GM19043 (cell line): Measurements from ENCODE around the gene CPNE2.
A peak's percentile ranks its signal among the peaks of the same experiment; 100 is the strongest.
"Not testable (repeated sequence)": the region's sequence is repeated elsewhere in the genome, so short reads cannot be mapped to it uniquely, and the experiment has no call there.

Experiments
- ATAC-seq: cut with Tn5 transposase; IDR thresholded peaks from one replicate; pipeline ENCODE4 v1.9.1; 2021; ENCODE audit warnings: low read depth; ENCODE audit not compliant: unreplicated experiment

The CPNE2 gene

DNA sequence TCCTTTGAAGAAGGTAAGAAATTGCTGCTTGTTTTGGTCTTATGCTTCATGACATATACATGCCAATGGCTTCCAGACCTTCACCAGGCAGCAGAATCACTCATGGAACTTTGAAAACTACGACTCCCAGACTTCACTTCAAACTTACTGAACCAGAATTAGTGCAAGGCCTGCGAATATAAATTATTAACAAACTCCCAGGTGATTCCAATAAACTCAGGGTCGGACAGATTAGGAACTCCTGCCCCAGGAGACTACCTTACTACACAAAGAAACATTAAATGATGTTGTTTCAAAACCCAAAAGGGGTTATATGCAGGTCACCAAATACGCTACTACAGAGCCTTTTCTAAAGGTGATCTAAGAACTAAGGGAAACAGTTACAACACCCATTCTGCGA lies 73.1 kb downstream of the CPNE2 start:
- no peak for ATAC-seq

DNA sequence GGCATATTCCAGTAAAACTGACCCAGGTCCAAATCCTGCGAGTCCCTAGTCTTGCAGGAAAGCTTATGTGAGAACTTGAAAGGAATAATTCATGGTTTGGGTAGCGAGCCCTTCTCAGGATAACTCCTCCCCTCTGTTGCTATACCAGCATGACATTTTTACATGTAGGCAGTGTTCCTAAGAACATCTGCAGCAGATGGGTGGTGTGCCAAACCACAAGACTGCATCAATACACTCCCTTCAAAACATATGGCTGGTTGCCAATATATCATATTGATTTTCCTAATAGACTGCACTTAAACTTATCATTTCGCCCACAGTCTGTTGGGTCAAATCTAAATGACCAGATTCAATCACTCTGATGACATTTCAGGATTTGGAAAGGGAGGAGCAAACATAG lies 73.6 kb downstream of the CPNE2 start:
- no peak for ATAC-seq

DNA sequence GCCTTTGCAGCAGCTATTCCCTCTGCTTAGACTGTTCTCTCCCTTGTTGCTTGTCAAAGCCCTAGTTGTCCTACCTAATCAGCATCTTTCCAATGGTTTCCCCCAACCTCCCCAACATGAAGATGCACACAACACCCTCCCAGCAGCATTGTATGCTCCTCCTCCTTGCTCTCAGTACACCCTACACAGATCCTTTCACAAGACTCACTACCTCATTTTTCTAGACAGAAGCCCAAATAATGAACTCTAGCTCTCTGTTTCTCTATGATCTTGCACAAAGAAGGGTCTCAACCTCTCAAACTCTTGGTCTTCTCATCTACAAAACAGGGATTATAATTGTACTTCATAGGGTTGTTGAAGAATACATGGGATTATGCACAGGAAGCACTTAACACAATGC lies 74.1 kb downstream of the CPNE2 start:
- no peak for ATAC-seq

DNA sequence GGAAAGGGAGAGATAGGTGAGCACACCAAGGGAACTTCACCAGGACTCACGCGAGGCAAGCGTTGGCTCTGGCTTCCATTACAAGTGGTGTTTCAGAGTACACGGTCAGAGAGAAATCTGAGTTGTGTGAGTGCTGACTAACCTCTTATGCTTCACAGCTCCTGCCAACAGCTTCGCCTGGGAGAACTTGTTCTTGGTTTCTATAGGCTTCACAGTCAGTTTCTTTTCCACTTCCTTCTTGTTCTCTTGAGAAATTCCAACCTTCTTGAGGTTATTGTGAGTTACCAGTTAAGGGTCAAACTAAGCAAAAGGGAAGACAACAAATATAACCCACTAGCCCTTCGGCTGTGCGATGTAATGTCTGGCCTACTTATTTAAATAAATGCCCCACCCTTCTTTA lies 74.6 kb downstream of the CPNE2 start:
- ATAC-seq = no peak

GRCh38 chr16:57167538-57167937 lies 75.2 kb downstream of the CPNE2 start:
- no peak for ATAC-seq

DNA sequence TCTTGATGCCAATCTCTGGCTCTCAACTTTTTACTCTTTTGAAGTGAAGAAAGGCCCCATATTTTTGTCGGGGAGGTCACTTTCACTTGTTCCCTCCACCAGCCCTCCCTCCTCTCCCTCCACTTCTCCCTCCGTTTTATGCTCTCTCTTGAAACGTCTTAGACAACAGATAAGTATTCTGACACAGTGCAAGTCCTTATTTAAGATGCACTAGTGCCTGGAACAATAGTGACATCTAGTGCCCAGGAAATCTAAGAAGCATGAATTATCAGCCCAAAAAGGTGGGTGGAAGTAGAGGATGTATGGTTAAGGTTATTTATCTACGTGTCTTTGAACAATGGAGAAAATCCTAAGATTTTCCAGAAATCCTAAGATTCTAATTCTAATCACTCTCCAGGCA lies 75.6 kb downstream of the CPNE2 start:
- ATAC-seq = no peak

DNA sequence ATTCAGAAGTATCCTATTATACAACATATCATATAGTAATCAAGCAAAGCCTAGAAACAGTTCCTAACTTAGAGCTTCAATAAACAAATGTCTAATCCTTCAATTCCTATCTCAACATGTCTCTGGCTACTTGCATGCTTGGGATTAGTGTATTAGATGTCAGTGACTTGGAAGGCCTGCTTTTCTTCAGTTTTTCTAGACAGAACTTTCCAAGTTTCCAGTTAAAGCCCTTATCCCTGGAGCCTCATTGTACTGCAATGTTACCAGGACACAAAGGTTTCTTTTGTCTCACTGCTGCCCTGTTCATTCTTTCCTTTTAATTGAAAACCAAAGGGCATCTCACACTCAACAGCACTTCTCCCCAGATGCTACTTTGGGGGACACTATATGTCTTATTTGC lies 76.9 kb downstream of the CPNE2 start:
- no peak for ATAC-seq

DNA sequence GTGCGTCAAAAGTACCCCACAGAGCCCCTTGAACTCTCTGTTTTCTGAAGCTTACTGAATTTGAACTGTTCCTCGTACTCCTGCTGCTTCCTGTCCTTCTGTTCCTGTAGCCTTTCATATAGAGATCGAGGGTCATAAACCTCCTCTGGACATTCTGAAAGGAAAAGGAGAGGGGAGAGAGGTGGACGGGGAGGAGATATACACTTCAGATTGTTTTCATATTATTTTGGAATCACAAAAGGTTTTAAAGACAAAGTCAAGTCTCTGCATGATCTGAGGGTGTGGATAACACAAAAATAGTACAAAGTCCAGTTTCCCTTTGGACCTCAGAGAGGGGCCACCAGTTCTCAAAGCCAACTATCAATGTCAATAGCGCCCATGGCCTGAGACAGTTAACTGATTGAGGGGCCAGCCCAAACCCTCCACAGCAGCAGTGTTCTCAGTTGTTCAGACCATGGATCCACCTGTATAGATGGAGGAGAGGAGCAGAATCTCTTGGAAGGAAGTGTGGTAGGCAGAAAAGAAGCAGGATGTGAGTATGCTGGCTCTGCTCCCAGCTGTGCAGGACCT lies 80.4 kb downstream of the CPNE2 start:
- no peak for ATAC-seq

DNA sequence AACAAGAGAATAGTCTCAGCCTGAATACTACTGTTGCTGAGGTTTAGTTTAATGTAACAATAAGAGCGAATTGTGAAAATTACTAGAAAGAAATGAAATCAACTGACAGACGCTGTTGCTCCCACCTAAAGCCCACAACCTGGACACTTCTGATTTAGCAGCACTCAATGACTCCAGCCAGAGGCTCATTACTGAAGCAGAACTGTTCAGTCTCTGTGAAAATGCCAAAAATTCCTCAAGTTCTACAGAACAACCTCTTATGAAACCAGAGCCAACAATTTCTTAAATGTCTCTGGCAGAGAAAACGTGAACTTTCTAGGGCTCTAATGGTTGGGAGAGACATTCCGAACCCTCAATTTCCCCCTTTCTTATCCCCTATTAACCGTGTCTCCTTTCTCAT lies 83.5 kb downstream of the CPNE2 start:
- no peak for ATAC-seq

DNA sequence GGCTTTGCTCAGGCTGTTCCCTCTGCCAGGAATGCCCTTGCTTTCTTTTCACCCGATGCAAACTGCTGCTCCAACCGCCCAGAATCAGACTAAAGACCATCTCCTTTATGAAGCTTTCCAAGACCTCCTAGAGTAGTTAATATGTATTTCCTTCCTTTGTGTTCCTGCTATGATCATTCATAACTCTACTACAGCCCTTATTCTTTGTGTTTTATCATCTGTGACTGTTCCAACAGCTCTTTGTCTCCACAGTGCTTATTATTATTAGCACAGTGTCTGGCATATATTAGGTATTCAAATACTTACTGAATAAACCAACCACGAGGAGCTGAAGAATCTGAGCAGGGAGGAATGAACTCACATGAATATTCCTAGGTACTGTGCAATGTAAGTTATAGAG lies 85.8 kb downstream of the CPNE2 start:
- ATAC-seq = no peak

GRCh38 chr16:57178793-57179212 lies 86.4 kb downstream of the CPNE2 start:
- ATAC-seq = no peak

DNA sequence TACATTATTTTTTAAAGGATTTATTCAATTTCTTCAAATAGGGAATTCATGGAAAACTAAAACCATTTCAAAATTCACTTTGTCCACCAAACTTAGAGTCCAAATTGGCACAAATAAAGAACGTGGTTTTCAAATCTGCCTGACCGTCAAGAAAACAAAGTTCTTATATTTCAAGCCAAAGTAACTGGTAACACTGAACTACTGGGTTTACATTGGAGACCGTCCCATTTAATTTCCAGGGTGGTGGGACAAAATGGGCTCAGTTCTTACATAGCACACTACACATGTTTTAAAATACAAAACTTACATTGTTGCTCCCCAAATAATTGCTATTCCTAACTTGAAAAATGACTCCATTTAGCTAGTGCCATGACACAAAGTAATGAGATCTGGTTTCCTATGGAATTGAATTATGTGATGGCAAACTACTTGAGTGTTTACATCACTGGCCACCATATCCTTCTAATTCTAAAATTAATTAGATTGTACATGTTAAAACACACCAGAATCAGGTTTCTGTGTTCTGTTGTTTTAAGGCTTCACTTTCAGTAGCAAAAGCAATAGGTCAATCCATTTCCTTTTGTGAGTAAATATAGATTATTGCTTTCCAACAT lies 86.9 kb downstream of the CPNE2 start:
- no peak for ATAC-seq

GRCh38 chr16:57184113-57184512 lies 91.7 kb downstream of the CPNE2 start:
- ATAC-seq = no peak

DNA sequence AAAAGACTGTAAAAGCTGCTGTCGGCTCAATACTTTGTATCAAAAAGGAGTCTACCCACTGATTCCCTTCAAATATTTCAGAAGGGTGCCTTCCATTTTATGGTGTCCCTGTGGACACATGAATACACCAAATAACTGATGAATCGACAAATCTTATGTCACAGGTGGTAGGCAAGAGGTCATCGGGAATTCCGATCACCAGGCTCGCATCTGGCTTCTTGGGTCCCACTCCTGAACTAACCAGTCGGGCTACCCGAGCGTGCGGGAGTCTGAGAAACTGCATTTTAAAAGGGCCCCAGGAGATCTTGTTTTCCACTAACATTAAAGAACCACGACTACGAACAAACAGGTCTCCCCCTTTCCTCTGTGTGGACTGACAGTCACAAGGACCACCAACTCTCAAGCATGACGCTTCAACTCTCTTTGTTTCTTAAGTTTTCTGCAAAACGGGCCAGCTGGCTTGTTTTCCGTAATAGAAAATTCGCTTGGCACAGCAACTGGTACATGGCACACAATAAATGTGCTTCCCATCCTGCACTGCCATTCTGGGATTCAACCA lies 92.6 kb downstream of the CPNE2 start:
- ATAC-seq = no peak

DNA sequence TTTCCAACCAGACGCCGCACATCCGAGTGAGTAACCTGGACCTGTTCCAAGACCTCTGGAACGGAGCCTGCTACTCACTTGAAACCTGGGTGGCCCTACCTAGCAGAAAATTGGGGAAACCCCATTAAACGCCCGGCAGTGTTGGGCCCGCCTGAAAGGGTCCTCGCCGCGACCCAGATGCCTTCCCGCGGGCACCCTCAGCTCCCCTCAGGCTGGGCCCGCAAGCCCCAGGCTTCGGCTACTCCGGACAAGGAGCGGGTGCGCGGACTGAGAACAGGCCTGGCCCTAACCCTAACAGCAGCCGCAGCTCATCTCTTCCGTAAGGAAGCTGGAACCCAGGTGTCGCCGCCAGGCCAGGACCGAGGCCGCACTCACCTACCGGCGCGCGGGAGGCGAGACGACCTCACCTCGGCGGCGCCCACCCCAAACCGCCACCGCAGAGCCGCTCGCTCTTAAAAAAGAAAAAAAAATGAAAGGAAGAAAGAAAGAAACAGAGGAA lies 93.1 kb downstream of the CPNE2 start:
- peak; percentile 12 for ATAC-seq

DNA sequence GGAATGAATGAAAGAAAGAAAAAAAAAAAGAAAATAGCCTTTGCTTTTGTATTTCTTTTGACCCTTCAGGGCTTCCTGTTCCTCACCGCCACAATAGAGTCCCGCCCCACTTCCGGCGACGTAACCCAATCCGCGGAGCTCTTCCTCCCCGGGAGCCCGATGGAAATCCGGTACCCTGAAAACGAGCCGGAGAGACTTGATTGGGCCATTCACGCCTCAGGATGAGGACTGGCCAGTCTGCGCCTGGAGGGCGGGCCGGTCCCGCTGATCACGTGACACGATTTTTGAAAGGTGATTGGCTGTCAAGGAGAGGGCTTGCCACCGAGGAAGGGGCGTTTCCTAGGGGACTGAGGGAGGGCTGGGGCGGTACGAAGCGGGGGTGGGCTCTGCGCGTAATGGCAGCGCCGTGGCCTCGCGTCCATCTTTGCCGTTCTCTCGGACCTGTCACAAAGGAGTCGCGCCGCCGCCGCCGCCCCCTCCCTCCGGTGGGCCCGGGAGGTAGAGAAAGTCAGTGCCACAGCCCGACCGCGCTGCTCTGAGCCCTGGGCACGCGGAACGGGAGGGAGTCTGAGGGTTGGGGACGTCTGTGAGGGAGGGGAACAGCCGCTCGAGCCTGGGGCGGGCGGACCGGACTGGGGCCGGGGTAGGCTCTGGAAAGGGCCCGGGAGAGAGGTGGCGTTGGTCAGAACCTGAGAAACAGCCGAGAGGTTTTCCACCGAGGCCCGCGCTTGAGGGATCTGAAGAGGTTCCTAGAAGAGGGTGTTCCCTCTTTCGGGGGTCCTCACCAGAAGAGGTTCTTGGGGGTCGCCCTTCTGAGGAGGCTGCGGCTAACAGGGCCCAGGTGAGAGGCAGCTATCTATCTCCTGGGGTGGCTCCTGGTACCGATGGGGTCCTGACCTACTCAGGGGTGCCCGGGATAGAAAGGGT lies 93.8 kb downstream of the CPNE2 start, which contains the start of the genes PSME3IP1 and RSPRY1:
Gene PSME3IP1, minus strand, starts transcription at position 95 of the 927 bp plus-strand sequence. CDS start 12,185 bp downstream, outside the sequence.
Gene RSPRY1, plus strand, starts transcription at position 385 of the 927 bp plus-strand sequence. CDS start 18,330 bp downstream, outside the sequence.
- peak; percentile 95 for ATAC-seq

DNA sequence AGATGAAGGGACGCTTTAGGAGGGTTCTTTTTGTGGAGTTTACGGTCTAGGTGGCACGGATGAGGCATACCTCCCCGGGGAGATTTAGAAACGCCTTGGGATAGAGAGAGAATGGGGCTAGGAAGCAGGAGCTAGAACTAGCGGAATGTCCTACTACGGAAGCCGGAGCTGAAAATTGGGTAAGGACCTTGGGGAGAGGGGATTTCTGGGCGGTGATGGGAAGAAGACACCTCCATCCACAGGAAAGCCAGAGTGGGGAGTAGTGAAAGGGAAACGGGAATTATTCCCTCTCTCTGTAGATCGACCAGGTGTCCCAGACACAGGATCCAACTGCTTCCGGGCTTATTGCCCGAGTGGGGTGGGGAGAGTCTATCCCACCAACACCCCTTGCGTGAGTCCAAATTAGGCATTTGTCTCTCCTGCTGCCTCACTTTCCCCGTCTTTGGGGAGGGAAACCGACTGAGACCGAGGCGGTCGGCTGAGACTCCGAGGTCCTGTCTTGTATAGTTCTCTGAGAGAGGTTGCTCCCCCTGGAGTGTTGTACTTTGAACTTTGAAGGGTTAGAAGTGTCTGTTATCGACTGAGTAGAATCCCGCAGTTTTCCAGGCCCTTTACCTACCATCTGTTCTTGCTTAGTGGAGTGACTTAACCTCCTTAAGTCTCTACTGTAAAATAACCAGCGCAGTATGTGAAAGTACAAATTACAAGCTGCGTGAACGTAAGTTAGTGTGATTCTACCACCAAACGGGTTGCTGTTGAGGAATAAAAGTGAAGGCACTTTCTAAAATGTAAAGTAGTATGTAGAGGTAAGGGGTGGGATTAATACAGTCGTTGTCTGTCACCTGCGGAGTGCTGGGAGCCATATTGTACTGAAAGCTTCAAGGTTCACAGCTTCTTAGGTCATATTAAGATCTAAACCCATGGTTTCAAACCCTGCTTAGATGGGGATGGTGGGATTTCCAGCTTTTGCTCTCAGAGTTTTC lies 94.8 kb downstream of the CPNE2 start:
- no peak for ATAC-seq

GRCh38 chr16:57187902-57188710 lies 95.7 kb downstream of the CPNE2 start:
- not testable (repeated sequence) for ATAC-seq

GRCh38 chr16:57188711-57189002 lies 96.3 kb downstream of the CPNE2 start:
- ATAC-seq = no peak
